ENCODE data around the gene ABCC5.

ABCC5 gene

GRCh38 chr3:183927059-183927458 is 90.6 kb downstream of the ABCC5 start:
- no peak overlapping the region for H3K27ac ChIP-seq (ENCODE audit: low read length)
- H3K4me1 ChIP-seq (ENCODE audit: insufficient read depth, low read length): no peaks in the 10 kb centered on the region
- H3K9ac ChIP-seq (ENCODE audit: low read depth, low read length): no peak overlapping the region
- no peaks in the 10 kb centered on the region for H3K27me3 ChIP-seq (ENCODE audit: insufficient read depth, low read length, poor library complexity)
- ATAC-seq (ENCODE audit: insufficient read depth, low read depth): no peak
- no peak for DNase-seq
- H4K20me1 ChIP-seq (ENCODE audit: insufficient read depth, low read length): no peaks in the 10 kb centered on the region
- TF ChIP-seq CTCF (IDR thresholded peaks at IDR 0.05; ENCODE audit: borderline replicate concordance, extremely low read depth, low read length, poor library complexity, severe bottlenecking): no peak
- no peak for TF ChIP-seq EZH2 (IDR thresholded peaks at IDR 0.05; ENCODE audit: borderline replicate concordance, low read depth, low read length, severe bottlenecking)
- H3K4me2 ChIP-seq (ENCODE audit: insufficient read depth, low read length): no peak overlapping the region
- no peak overlapping the region for H3K4me3 ChIP-seq (ENCODE audit: low read depth in 1 of 2, low read length in 2 of 2)
- H3K9me3 ChIP-seq (ENCODE audit: insufficient read depth, low read length, severe bottlenecking): no peaks in the 10 kb centered on the region
- H3K79me2 ChIP-seq (ENCODE audit: insufficient read depth, low read length): no peaks in the 10 kb centered on the region
- peaks cover 45% of the 10 kb centered on the region for H3K36me3 ChIP-seq (ENCODE audit: insufficient read depth, low read length)
- H2AFZ ChIP-seq (ENCODE audit: low read depth, low read length): no peak overlapping the region

GRCh38 chr3:183924956-183925355 is 92.7 kb downstream of the ABCC5 start:
- no peaks in the 10 kb centered on the region for H3K9me3 ChIP-seq (ENCODE audit: insufficient read depth, low read length, severe bottlenecking)
- no peaks in the 10 kb centered on the region for H4K20me1 ChIP-seq (ENCODE audit: insufficient read depth, low read length)
- H3K4me3 ChIP-seq (ENCODE audit: low read depth in 1 of 2, low read length in 2 of 2): no peak overlapping the region
- H3K27me3 ChIP-seq (ENCODE audit: insufficient read depth, low read length, poor library complexity): no peaks in the 10 kb centered on the region
- no peak overlapping the region for H3K9ac ChIP-seq (ENCODE audit: low read depth, low read length)
- no peak overlapping the region for H3K4me2 ChIP-seq (ENCODE audit: insufficient read depth, low read length)
- TF ChIP-seq CTCF (IDR thresholded peaks at IDR 0.05; ENCODE audit: borderline replicate concordance, extremely low read depth, low read length, poor library complexity, severe bottlenecking): no peak
- no peak for TF ChIP-seq EZH2 (IDR thresholded peaks at IDR 0.05; ENCODE audit: borderline replicate concordance, low read depth, low read length, severe bottlenecking)
- peaks cover 46% of the 10 kb centered on the region for H3K36me3 ChIP-seq (ENCODE audit: insufficient read depth, low read length)
- H3K27ac ChIP-seq (ENCODE audit: low read length): no peak overlapping the region
- no peaks in the 10 kb centered on the region for H3K79me2 ChIP-seq (ENCODE audit: insufficient read depth, low read length)
- no peaks in the 10 kb centered on the region for H3K4me1 ChIP-seq (ENCODE audit: insufficient read depth, low read length)
- DNase-seq (no peak), ATAC-seq (ENCODE audit: insufficient read depth, low read depth) (no peak)
- no peak overlapping the region for H2AFZ ChIP-seq (ENCODE audit: low read depth, low read length)

GRCh38 chr3:183924543-183924942 is 93.1 kb downstream of the ABCC5 start:
- Histone ChIP-seq H3K9ac (ENCODE audit: low read depth, low read length) (no peak overlapping the region), H3K4me3 (ENCODE audit: low read depth in 1 of 2, low read length in 2 of 2) (no peak overlapping the region), H3K4me1 (ENCODE audit: insufficient read depth, low read length) (no peaks in the 10 kb centered on the region), H3K79me2 (ENCODE audit: insufficient read depth, low read length) (no peaks in the 10 kb centered on the region), H3K27ac (ENCODE audit: low read length) (no peak overlapping the region), H3K4me2 (ENCODE audit: insufficient read depth, low read length) (no peak overlapping the region), H3K27me3 (ENCODE audit: insufficient read depth, low read length, poor library complexity) (no peaks in the 10 kb centered on the region), H2AFZ (ENCODE audit: low read depth, low read length) (no peak overlapping the region), H4K20me1 (ENCODE audit: insufficient read depth, low read length) (no peaks in the 10 kb centered on the region), H3K36me3 (ENCODE audit: insufficient read depth, low read length) (peaks cover 50% of the 10 kb centered on the region), H3K9me3 (ENCODE audit: insufficient read depth, low read length, severe bottlenecking) (no peaks in the 10 kb centered on the region)
- no peak for ATAC-seq (ENCODE audit: insufficient read depth, low read depth)
- no peak for DNase-seq
- no peak for TF ChIP-seq EZH2 (IDR thresholded peaks at IDR 0.05; ENCODE audit: borderline replicate concordance, low read depth, low read length, severe bottlenecking)
- no peak for TF ChIP-seq CTCF (IDR thresholded peaks at IDR 0.05; ENCODE audit: borderline replicate concordance, extremely low read depth, low read length, poor library complexity, severe bottlenecking)

GRCh38 chr3:183922421-183922820 is 95.3 kb downstream of the ABCC5 start:
- no peak overlapping the region for H3K4me2 ChIP-seq (ENCODE audit: insufficient read depth, low read length)
- no peaks in the 10 kb centered on the region for H3K4me1 ChIP-seq (ENCODE audit: insufficient read depth, low read length)
- no peak overlapping the region for H3K9ac ChIP-seq (ENCODE audit: low read depth, low read length)
- H3K27me3 ChIP-seq (ENCODE audit: insufficient read depth, low read length, poor library complexity): no peaks in the 10 kb centered on the region
- no peak overlapping the region for H3K4me3 ChIP-seq (ENCODE audit: low read depth in 1 of 2, low read length in 2 of 2)
- TF ChIP-seq CTCF (IDR thresholded peaks at IDR 0.05; ENCODE audit: borderline replicate concordance, extremely low read depth, low read length, poor library complexity, severe bottlenecking): no peak
- no peaks in the 10 kb centered on the region for H3K9me3 ChIP-seq (ENCODE audit: insufficient read depth, low read length, severe bottlenecking)
- ATAC-seq (ENCODE audit: insufficient read depth, low read depth) (no peak), DNase-seq (no peak)
- H3K27ac ChIP-seq (ENCODE audit: low read length): no peak overlapping the region
- no peaks in the 10 kb centered on the region for H3K79me2 ChIP-seq (ENCODE audit: insufficient read depth, low read length)
- no peak overlapping the region for H2AFZ ChIP-seq (ENCODE audit: low read depth, low read length)
- no peaks in the 10 kb centered on the region for H4K20me1 ChIP-seq (ENCODE audit: insufficient read depth, low read length)
- peaks cover 40% of the 10 kb centered on the region for H3K36me3 ChIP-seq (ENCODE audit: insufficient read depth, low read length)

All from DND-41 (cell line).